Smooth muscle cell (in vitro differentiated cells): ENCODE results near the gene KASH5. TPM values are rescaled to one million over a fixed set of nuclear protein-coding genes. Genes with fewer than 3 reads are reported as not detected.

Source experiments
- DNase-seq: peaks from one replicate; lab custom pipeline; 2025; ENCODE audit not compliant: unreplicated experiment; lab: John Stamatoyannopoulos, UW
- H2AFZ ChIP-seq: fragments of 200-600 bp; sonication (generic); 2 replicates; pipeline ENCODE4 v1.6.0; 2016; ENCODE audit warnings: antibody characterized with exemption, low read depth, mild to moderate bottlenecking
- H3F3A ChIP-seq: fragments of 200-600 bp; sonication (generic); 2 replicates; pipeline ENCODE4 v1.6.0; 2017; ENCODE audit warnings: antibody characterized with exemption, low read depth
- H3K27ac ChIP-seq: fragments of 200-600 bp; sonication (generic); 2 replicates; pipeline ENCODE4 v1.5.1; 2016; ENCODE audit warnings: low read depth, mild to moderate bottlenecking
- H3K27me3 ChIP-seq: fragments of 200-600 bp; sonication (generic); 2 replicates; pipeline ENCODE4 v1.6.1; 2016; ENCODE audit warnings: low read depth, mild to moderate bottlenecking
- H3K36me3 ChIP-seq: fragments of 200-600 bp; sonication (generic); 2 replicates; pipeline ENCODE4 v1.5.1; 2016; ENCODE audit warnings: low read depth
- H3K4me1 ChIP-seq: fragments of 200-600 bp; sonication (generic); 2 replicates; pipeline ENCODE4 v1.5.1; 2016; ENCODE audit warnings: low read depth
- H3K4me2 ChIP-seq: fragments of 200-600 bp; sonication (generic); 2 replicates; pipeline ENCODE4 v1.6.0; 2016; ENCODE audit warnings: mild to moderate bottlenecking
- H3K4me3 ChIP-seq: fragments of 200-600 bp; sonication (generic); 2 replicates; pipeline ENCODE4 v1.5.1; 2016; ENCODE audit warnings: mild to moderate bottlenecking
- H3K79me2 ChIP-seq: fragments of 200-600 bp; sonication (generic); 2 replicates; pipeline ENCODE4 v1.6.0; 2016; ENCODE audit warnings: low read depth, mild to moderate bottlenecking
- H3K9ac ChIP-seq: fragments of 200-600 bp; sonication (generic); 2 replicates; pipeline ENCODE4 v1.6.0; 2016; ENCODE audit warnings: low read depth
- H3K9me3 ChIP-seq: fragments of 200-600 bp; sonication (generic); replicated peaks from 2 replicates; pipeline ENCODE4 v1.5.1; 2016; ENCODE audit warnings: low read depth
- H4K20me1 ChIP-seq: fragments of 200-600 bp; sonication (generic); 2 replicates; pipeline ENCODE4 v1.6.0; 2016; ENCODE audit warnings: low read depth
- CTCF ChIP-seq: fragments of 200-600 bp; sonication (generic); IDR thresholded peaks from 2 replicates; pipeline ENCODE4 v1.5.1; 2017; ENCODE audit warnings: borderline replicate concordance, mild to moderate bottlenecking, antibody characterized with exemption; ENCODE audit not compliant: insufficient read depth, poor library complexity, severe bottlenecking
- WGBS: methylation state at CpG from one replicate; pipeline ENCODE4 v1.1.7; 2016; ENCODE audit warnings: low lambda C conversion rate; 5-methylcytosine and 5-hydroxymethylcytosine counted together
- polyA plus RNA-seq: library from polyadenylated mRNA; unstranded; fragments of >200 nt; fragmentation: Nextera tagmentation; extraction: Ambion mirVana; gene quantifications from 2 replicates; pipeline ENCODE4 v1.2.1, GENCODE V29; 2016
- total RNA-seq: library from RNA; depleted of rRNA; stranded (reverse); fragments of >200 nt; gene quantifications from 2 replicates; pipeline ENCODE4 v1.2.3, GENCODE V29; 2014

KASH5 gene
- not detected in 2 replicates for total RNA-seq
- not detected in 2 replicates for polyA plus RNA-seq

GRCh38 chr19:49387936-49388372 lies at the start of gene KASH5:
Gene KASH5, plus strand, starts transcription at chr19:49388249. Its CDS starts 2,635 bp downstream, at chr19:49390884.
- Histone ChIP-seq H3K4me2 (no peak within 1 kb of the TSS), H3K27me3 (no peaks in the 10 kb centered on the region), H3K27ac (no peak within 1 kb of the TSS), H3K36me3 (no peaks in the 10 kb centered on the region), H3K4me1 (no peaks in the 10 kb centered on the region), H3K9ac (no peak within 1 kb of the TSS), H4K20me1 (no peaks in the 10 kb centered on the region), H3K4me3 (no peak within 1 kb of the TSS), H3K9me3 (no peaks in the 10 kb centered on the region), H3K79me2 (no peaks in the 10 kb centered on the region), H2AFZ (no peak within 1 kb of the TSS), H3F3A (no peaks in the 10 kb centered on the region)
- TF ChIP-seq CTCF = no peak
- WGBS = 86% methylated on average over 40 of the region's 40 CpGs
- DNase-seq = no peak

GRCh38 chr19:49338691-49339300 lies 49.3 kb upstream of the KASH5 start:
- Histone ChIP-seq H3K4me1 (peaks cover 4% of the 10 kb centered on the region), H2AFZ (no peak overlapping the region), H4K20me1 (peaks cover 59% of the 10 kb centered on the region), H3F3A (peaks cover 4% of the 10 kb centered on the region), H3K36me3 (no peaks in the 10 kb centered on the region), H3K79me2 (no peaks in the 10 kb centered on the region), H3K9me3 (no peaks in the 10 kb centered on the region), H3K9ac (no peak overlapping the region), H3K4me3 (peak overlapping the region; percentile 36), H3K27me3 (no peaks in the 10 kb centered on the region), H3K4me2 (peak overlapping the region; percentile 79), H3K27ac (no peak overlapping the region)
- 8% methylated on average over 29 of the region's 30 CpGs for WGBS
- TF ChIP-seq CTCF = no peak
- DNase-seq = no peak

- H2AFZ ChIP-seq = no peak overlapping the region
- TF ChIP-seq CTCF = no peak
Observed at GRCh38 chr19:49339301-49340068, 48.6 kb upstream of the KASH5 start.

More at GRCh38 chr19:49339301-49340068, 48.6 kb upstream of the KASH5 start:
- Histone ChIP-seq H3K9ac (no peak overlapping the region), H3F3A (peaks cover 4% of the 10 kb centered on the region), H3K4me3 (peak overlapping the region; percentile 36), H3K27ac (no peak overlapping the region), H3K9me3 (no peaks in the 10 kb centered on the region), H3K4me1 (peaks cover 4% of the 10 kb centered on the region), H4K20me1 (peaks cover 66% of the 10 kb centered on the region), H3K27me3 (no peaks in the 10 kb centered on the region), H3K36me3 (no peaks in the 10 kb centered on the region), H3K79me2 (no peaks in the 10 kb centered on the region), H3K4me2 (peak overlapping the region; percentile 79)
- peak; percentile 44 for DNase-seq
- 8% methylated on average over 43 of the region's 47 CpGs for WGBS
